Measurements from ENCODE around the gene GLI3.
A peak's percentile ranks its signal among the peaks of the same experiment; 100 is the strongest.

DNA sequence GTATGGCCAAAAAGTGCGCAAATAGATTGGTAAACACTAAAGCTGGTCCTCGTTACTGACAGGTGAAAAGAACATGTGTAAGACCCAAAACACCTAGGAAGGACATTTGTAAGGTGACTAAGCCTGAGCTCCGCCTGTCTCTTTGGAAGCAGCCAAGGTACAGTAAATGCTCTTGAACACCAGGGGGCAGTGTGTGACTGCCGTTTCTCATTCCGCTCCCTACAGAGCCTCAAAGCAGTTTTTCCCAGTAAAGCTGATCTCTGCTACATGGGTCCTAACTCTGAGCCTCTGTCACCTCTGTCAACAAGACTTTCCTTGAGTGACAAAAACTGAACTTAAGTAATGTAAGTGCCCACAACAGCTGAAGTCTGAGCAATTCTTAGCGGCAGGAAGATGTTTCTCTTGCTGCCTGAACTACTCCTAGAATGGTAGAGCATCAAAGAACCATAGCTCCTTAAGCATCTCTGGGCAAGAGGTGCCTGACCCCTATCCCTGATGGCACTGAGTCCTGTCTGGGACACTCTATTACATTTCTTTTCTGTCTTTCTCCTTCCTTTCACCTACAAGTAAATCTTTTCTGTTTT is 296.2 kb downstream of the GLI3 start:
- TF ChIP-seq, protein P1, sequence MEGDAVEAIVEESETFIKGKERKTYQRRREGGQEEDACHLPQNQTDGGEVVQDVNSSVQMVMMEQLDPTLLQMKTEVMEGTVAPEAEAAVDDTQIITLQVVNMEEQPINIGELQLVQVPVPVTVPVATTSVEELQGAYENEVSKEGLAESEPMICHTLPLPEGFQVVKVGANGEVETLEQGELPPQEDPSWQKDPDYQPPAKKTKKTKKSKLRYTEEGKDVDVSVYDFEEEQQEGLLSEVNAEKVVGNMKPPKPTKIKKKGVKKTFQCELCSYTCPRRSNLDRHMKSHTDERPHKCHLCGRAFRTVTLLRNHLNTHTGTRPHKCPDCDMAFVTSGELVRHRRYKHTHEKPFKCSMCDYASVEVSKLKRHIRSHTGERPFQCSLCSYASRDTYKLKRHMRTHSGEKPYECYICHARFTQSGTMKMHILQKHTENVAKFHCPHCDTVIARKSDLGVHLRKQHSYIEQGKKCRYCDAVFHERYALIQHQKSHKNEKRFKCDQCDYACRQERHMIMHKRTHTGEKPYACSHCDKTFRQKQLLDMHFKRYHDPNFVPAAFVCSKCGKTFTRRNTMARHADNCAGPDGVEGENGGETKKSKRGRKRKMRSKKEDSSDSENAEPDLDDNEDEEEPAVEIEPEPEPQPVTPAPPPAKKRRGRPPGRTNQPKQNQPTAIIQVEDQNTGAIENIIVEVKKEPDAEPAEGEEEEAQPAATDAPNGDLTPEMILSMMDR (IDR thresholded peaks at IDR 0.05; ENCODE audit: low read length): peak; percentile 90
- TF ChIP-seq EZH2 (optimal IDR thresholded peaks at IDR 0.05; ENCODE audit: low read depth, low read length): no peak
